GM12873 (cell line): ENCODE data around the gene CDCA5.

Experiments used
- TF ChIP-seq, protein P1 (sequence below): IDR thresholded peaks from 2 replicates; pipeline ENCODE4 v1.5.1; 2012; ENCODE audit warnings: low read depth, mild to moderate bottlenecking, moderate library complexity, low read length, control low read depth; ENCODE audit not compliant: insufficient read depth; ENCODE audit errors: missing control alignments

CDCA5 gene

DNA sequence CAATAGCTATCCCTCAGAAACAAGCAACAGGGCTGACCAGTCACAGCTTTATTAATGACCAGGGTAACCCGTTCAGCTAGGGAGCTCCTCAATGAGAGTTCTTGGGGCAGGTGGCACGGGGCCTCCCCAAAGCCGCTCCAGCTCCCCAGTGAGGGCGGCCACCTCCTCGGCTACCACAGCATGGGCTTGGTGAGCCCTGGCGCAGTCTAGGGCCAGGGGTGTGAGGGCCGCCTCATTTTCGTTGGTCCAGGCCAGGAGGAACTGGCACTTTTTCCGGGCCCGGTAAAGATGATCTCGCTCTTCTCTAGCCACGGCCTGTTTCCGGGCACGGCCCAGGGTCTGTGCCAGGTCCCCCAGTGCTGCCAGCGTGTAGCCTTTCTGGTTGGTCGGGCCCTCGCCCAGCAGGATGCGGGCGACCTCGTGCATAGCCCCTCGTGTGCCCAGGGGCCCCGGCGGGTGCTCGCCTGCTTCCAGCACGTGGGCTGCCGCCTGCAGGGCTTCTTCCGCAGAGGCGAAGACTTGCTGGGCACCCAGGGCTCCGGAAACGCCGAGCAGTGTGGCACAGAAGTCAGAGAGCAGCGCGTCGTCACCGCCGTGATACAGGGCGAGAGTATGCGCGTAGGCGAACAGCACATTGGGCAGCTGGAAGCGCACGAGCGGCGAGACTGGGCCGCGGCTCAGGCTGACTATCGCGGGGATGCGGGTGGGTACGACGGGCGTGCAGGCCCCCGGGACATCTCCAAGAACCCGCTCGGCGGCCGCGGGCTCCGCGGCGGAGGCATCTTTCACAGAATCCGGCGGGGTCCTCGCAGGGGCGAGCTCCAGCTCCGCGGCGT lies 32.7 kb upstream of the CDCA5 start:
- TF ChIP-seq, protein P1, sequence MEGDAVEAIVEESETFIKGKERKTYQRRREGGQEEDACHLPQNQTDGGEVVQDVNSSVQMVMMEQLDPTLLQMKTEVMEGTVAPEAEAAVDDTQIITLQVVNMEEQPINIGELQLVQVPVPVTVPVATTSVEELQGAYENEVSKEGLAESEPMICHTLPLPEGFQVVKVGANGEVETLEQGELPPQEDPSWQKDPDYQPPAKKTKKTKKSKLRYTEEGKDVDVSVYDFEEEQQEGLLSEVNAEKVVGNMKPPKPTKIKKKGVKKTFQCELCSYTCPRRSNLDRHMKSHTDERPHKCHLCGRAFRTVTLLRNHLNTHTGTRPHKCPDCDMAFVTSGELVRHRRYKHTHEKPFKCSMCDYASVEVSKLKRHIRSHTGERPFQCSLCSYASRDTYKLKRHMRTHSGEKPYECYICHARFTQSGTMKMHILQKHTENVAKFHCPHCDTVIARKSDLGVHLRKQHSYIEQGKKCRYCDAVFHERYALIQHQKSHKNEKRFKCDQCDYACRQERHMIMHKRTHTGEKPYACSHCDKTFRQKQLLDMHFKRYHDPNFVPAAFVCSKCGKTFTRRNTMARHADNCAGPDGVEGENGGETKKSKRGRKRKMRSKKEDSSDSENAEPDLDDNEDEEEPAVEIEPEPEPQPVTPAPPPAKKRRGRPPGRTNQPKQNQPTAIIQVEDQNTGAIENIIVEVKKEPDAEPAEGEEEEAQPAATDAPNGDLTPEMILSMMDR, result no peak

- TF ChIP-seq, protein P1, result no peak
Measured at GRCh38 chr11:65115361-65116082, 31.7 kb upstream of the CDCA5 start.

GRCh38 chr11:65114538-65115171 lies 30.8 kb upstream of the CDCA5 start:
- TF ChIP-seq, protein P1, result no peak

- TF ChIP-seq, protein P1, result no peak
Measured at GRCh38 chr11:65113839-65114238, 30.0 kb upstream of the CDCA5 start.

DNA sequence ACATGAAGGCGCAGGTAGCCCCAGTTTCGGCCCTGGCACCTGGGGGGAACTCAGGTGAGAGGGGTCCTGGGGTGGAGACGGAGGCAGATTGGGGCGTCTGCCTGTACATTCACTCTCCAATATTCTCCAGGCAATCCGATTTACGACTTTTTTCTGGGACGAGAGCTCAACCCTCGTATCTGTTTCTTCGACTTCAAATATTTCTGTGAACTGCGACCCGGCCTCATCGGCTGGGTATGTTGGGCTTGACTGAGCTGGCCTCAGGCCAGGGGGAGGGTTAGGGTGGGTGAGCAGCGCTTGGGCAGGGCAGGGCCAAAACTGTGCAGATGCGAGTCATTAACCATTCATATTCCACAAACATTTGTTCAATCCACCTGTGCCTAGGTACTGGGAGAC lies 29.5 kb upstream of the CDCA5 start:
- TF ChIP-seq, protein P1, result no peak

GRCh38 chr11:65112546-65113360 lies 28.9 kb upstream of the CDCA5 start:
- TF ChIP-seq, protein P1, result peak; percentile 89
